ENCODE data around the gene LVRN. TPM values are rescaled to one million over a fixed set of nuclear protein-coding genes. Genes with fewer than 3 reads are reported as not detected.

LVRN gene
- total and polyA plus RNA-seq, 2 of the 13 experiments (the other 11 are each of a cell fraction or from before 2014, with no cell fraction given), result 0.09 to 0.20 TPM

- TF ChIP-seq DZIP1 (CRISPR knock-in tag; IDR thresholded peaks at IDR 0.05) (0 out of 2 replicates have a peak, but pooled peaks have one; percentile 56), ZNF570 (CRISPR knock-in tag; IDR thresholded peaks at IDR 0.05; ENCODE audit: borderline replicate concordance) (no peak), MTA3 (CRISPR knock-in tag; IDR thresholded peaks at IDR 0.05) (no peak), ZNF878 (CRISPR knock-in tag; IDR thresholded peaks at IDR 0.05) (no peak), ZNF800 (CRISPR knock-in tag; IDR thresholded peaks at IDR 0.05) (peak; percentile 67; the same call in 1 of the 2 replicates), ZSCAN12 (CRISPR knock-in tag; IDR thresholded peaks at IDR 0.05) (no peak), CBX2 (IDR thresholded peaks at IDR 0.05; ENCODE audit: low read depth, low read length) (no peak), CBX2 (CRISPR knock-in tag; IDR thresholded peaks at IDR 0.05; ENCODE audit: low read depth) (no peak), ZNF75D (CRISPR knock-in tag; IDR thresholded peaks at IDR 0.05; ENCODE audit: borderline replicate concordance) (no peak), NPAS2 (CRISPR knock-in tag; IDR thresholded peaks at IDR 0.05; ENCODE audit: borderline replicate concordance) (no peak), SOX13 (IDR thresholded peaks at IDR 0.05) (no peak), SOX13 (CRISPR knock-in tag; conservative IDR thresholded peaks at IDR 0.05 in 1 of 2, IDR thresholded peaks at IDR 0.05 in 1 of 2) (no peak), TBL1XR1 (IDR thresholded peaks at IDR 0.05; ENCODE audit: borderline replicate concordance, low read length, partially characterized antibody) (no peak), ZNF7 (CRISPR knock-in tag; IDR thresholded peaks at IDR 0.05) (no peak), ZSCAN5A (CRISPR knock-in tag; IDR thresholded peaks at IDR 0.05; ENCODE audit: borderline replicate concordance) (no peak), ZNF83 (CRISPR knock-in tag; IDR thresholded peaks at IDR 0.05; ENCODE audit: borderline replicate concordance) (no peak), SNAPC5 (CRISPR knock-in tag; IDR thresholded peaks at IDR 0.05; ENCODE audit: borderline replicate concordance) (no peak), ZBTB1 (CRISPR knock-in tag; IDR thresholded peaks at IDR 0.05; ENCODE audit: borderline replicate concordance) (no peak)
- TF ChIP-seq, protein P1, sequence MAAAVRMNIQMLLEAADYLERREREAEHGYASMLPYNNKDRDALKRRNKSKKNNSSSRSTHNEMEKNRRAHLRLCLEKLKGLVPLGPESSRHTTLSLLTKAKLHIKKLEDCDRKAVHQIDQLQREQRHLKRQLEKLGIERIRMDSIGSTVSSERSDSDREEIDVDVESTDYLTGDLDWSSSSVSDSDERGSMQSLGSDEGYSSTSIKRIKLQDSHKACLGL (CRISPR knock-in tag; IDR thresholded peaks at IDR 0.05), result peak; percentile 47; the same call in 1 of the 2 replicates
- TF ChIP-seq, protein P2, sequence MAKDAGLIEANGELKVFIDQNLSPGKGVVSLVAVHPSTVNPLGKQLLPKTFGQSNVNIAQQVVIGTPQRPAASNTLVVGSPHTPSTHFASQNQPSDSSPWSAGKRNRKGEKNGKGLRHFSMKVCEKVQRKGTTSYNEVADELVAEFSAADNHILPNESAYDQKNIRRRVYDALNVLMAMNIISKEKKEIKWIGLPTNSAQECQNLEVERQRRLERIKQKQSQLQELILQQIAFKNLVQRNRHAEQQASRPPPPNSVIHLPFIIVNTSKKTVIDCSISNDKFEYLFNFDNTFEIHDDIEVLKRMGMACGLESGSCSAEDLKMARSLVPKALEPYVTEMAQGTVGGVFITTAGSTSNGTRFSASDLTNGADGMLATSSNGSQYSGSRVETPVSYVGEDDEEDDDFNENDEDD (CRISPR knock-in tag; IDR thresholded peaks at IDR 0.05; ENCODE audit: borderline replicate concordance), result 0 out of 2 replicates have a peak, but pooled peaks have one; percentile 14
These were observed 509 bp downstream of the LVRN start (continued) for GRCh38 chr5:115962565-115963402.
